NCI-H128 (cell line): Measurements from ENCODE around the gene PFKFB3.
"Not testable (repeated sequence)": the region's sequence is repeated elsewhere in the genome, so short reads cannot be mapped to it uniquely, and the experiment has no call there.

Experiments
- DNase-seq: peaks from one replicate; lab custom pipeline; 2025; ENCODE audit not compliant: unreplicated experiment; lab: John Stamatoyannopoulos, UW

The PFKFB3 gene

DNA sequence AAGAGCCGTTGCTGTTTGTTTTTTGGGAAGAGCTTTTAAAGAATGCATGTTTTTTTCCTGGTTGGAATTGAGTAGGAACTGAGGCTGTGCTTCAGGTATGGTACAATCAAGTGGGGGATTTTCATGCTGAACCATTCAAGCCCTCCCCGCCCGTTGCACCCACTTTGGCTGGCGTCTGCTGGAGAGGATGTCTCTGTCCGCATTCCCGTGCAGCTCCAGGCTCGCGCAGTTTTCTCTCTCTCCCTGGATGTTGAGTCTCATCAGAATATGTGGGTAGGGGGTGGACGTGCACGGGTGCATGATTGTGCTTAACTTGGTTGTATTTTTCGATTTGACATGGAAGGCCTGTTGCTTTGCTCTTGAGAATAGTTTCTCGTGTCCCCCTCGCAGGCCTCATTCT is 31.6 kb downstream of the PFKFB3 start:
- DNase-seq: no peak

DNA sequence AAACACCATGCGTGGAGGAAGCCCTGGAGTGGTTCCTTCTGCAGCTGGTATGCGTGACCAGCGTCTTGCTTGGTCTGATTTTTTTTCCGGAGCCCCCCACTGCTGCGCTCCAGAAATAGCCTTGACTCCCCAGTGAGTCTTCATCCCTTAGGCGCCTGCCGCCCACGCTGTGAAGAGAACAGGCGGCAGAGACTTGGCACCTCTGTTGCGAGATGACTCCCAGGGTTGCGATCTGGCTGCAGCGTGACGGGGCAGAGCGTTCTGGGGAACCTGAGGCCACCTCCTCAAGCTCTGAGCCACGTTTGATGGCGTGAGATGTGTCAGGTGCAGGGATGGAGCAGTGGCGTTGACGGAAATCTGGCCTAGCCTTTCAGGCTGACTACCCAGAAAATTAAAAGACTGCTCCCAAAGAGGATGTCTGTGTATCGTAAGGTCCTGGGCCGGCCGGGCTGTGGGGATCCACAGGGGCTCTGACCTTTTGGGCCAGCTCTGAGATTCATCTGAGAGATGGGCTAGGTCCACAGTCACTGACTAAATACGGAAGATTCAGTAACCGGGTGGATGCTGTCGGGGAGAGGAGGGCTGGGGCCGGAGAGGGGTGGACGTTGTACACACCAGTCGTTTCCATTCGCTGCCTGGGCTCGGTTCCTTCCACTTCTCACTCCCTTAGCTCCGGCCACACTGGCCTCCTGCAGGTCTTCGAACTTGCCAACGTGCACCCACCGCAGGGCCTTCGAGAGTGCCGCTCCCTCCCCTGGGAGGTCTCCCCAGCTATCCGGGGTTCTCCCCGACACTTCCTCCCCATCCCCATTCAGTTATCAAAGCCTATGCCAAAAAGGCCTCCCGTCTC is 33.8 kb downstream of the PFKFB3 start:
- no peak for DNase-seq

DNA sequence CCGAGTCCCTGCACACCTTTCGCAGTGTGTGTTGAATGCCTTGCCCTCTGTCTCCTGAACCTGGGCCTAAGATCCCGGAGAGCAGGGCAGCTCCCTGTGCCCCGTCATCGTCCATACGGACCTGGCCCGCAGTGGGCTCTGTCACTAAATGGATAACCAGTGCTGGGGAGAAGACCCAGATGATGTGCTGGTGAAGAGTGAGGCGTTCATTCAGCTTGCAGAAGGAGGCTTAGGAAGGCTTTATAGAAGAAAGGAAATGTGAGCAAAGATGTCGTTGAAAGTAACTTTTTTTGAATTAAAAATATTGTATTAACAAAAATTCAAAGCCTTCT is 34.4 kb downstream of the PFKFB3 start:
- DNase-seq: no peak

DNA sequence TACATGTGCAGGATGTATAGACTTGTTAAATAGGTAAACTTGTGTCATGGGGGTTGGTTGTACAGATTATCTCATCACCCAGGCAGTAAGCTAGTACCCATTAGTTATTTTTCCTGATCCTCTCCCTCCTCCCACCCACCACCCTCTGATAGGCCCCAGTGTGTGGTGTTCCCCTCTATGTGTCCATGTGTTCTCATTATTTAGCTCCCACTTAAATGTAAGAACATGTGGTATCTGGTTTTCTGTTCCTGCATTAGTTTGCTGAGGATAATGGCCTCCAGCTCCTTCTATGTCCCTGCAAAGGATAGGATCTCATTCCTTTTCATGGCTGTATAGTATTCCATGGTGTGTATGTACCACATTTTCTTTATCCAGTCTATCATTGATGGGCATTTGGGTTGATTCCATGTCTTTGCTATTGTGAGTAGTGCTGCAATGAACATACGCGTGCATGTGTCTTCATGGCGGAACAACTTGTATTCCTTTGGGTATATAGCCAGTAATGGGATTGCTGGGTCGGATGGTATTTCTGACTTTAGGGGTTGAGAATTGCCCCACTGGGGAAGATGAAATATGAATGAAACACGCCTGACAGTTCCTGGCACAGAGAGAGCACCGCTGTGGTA is 36.0 kb downstream of the PFKFB3 start:
- DNase-seq: not testable (repeated sequence)

DNA sequence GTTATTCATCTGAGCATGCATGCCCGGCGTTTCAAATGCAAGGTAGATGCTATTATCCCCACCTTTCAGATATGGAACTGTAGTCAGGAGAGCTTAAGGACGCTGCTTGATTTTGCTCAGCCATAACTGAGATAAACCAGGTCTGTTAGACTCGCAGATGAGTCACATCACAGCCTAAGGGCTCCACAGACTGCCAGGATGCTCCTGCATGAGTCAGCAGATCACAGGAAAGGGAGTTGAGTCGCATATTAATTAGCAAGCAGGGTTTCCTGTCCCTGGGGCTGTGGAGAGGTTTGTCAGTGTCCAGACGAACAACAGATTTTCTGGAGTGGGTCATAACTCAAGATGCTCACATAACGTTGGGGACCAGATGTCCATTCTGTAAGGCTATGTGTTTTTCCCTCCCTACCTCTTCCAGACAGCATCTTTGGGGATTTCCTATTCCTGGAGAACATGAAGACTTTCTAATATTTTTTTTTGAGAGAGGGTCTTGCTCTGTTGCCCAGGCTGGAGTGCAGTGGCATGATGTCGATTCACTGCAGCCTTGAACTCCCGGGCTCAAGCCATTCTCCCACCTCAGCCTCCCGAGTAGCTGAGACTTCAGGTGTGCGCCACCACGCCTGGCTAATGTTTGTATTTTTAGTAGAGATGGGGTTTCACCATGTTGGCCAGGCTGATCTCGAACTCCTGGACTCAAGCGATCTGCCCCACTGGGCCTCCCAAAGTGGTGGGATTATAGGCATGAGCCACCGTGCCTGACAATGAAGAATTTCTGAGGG is 36.7 kb downstream of the PFKFB3 start:
- no peak for DNase-seq

DNA sequence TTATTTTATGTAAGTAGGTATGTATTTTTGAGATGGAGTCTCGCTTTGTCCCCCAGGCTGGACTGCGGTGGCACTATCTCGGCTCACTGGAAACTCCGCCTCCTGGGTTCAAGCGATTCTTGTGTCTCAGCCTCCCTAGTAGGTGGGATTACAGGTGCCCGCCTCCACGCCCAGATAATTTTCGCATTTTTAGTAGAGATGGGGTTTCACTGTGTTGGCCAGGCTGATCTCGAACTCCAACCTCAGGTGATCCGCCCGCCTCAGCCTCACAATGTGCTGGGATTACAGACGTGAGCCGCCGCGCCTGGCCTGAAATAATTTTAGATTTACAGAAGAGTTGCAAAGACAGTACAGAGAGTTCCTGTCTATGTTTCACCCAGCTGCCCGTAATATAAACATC is 37.5 kb downstream of the PFKFB3 start:
- DNase-seq: no peak

DNA sequence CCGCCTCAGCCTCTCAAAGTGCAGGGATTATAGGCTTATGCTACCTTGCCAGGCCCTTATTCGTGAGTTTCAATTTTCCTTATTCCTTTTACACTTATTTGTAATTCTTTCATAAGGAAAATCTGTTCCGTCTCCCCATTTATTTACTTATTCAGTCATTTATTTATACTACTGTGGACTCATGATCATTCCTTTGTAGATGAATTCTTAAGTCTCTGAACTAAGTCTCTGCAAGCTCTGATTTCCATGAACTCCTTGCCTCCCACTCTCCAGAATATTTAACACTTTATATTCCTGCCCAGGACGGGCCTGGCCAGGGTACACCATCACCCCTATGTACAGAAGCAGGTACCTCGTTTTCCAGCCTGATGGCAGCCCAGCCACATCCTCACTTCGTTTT is 39.4 kb downstream of the PFKFB3 start:
- no peak for DNase-seq

DNA sequence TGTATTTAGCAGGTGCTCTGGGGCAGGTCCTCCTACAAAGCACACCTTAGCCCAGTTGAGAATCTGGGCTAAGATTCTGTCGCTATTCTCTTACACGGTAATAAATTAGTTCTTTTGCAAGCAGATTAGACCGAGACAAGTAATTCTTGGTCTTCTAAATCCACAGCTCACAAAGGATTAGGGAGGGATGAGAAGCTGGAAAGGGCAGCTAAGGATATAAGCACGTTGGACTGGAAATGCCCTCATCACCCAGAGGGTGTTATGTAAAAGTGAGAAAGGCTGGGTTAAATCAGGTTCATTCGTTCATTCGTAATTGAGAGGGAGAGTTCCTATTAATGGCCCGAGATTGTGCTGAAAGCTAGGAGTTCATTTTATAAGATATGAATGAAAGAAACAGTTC is 41.8 kb downstream of the PFKFB3 start:
- DNase-seq: no peak

DNA sequence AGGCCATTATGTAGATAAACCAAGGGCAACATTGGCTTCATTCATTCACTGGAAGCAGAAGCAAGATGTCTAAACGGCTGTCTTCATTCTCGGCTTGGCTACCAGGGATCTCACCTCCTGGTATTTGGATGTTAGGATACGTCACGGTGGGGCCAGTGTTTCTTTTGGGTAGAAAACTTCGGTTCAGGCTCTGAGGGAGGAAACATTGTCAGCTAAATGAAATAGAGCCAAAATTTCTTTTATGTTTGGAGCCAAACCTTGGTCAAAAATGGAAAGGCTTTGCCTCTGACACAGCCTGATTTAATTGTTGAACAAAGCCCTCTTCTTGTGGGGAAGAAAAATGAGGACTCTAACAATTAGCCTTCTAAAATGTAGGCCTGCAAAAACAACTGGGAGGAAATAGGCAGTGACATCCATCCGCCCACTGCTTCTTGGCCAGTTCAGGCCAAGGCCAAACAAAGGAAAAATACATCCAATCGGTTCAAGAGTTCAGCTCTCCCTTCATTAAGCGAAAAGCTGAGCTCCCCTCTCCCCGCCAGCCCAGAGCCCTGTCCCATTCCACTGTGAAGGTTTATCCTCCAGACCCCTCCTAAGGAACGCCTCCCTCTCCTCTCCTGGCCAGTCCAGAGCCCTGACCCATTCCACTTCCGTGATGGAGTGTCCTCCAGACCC is 44.4 kb downstream of the PFKFB3 start:
- no peak for DNase-seq

DNA sequence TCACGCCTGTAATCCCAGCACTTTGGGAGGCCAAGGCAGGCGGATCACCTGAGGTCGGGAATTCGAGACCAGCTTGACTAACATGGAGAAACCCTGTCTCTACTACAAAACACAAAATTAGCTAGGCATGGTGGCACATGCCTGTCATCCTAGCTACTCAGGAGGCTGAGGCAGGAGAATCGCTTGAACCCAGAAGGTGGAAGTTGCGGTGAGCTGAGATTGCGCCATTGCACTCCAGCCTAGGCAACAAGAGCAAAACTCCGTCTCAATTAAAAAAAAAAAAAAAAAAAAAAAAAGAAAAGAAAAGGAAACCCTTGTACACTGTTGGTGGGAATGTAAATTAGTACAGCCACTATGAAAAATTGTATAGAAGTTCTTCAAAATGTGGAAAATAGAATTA is 46.2 kb downstream of the PFKFB3 start:
- not testable (repeated sequence) for DNase-seq

DNA sequence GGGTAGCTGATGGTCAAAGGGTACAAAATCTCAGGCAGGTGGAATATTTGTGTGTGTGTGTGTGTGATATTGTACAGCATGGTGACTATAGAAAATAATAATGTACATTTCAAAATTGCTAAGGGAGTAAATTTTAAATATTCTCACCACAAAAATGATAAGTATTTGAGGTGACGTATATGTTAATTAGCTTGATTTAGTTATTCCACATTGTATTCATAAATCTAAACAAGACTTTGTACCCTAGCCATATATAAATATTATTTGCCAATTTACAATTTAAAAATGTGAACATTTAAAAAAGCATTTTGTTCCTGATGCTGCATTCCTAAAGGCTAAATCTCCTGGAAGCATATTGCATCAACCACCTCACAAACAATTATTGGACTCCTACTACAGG is 47.0 kb downstream of the PFKFB3 start:
- no peak for DNase-seq

DNA sequence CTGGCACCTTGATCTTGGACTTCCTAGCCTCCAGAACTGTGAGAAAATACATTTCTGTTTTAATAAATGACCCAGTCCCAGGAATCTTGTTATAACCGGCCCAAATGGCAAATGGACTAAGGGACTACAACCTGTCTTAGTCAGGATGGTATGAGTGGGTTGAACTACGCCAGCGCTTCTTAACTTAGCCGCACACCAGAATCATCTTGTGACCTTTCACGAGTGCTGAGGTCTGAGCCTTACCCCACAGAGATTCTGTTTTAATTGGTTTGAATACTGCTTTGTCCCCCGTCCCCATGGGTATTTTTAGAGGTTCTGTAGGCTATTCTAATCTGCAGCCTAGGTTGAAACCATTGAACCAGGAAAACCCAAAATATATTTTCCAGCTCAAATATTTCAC is 48.0 kb downstream of the PFKFB3 start:
- no peak for DNase-seq

DNA sequence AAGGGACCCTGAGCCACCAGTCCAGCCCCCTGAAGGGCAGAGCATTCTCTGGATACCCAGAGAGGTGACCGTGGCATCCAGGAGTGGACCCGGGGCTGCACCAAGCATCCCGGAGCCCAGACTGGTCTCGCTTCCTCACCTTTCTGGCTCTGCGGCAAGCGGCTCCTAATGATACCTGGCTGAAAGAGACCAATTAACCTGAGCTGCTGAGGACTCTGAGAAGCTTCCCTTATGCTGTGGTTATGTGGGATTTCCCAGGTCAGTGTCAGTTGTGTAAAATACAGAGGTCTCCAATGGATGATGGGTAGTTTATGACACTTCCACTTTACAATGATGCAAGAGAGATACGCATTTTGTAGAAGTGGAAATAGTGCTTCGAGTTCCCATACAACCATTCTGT is 51.5 kb downstream of the PFKFB3 start:
- DNase-seq: no peak

DNA sequence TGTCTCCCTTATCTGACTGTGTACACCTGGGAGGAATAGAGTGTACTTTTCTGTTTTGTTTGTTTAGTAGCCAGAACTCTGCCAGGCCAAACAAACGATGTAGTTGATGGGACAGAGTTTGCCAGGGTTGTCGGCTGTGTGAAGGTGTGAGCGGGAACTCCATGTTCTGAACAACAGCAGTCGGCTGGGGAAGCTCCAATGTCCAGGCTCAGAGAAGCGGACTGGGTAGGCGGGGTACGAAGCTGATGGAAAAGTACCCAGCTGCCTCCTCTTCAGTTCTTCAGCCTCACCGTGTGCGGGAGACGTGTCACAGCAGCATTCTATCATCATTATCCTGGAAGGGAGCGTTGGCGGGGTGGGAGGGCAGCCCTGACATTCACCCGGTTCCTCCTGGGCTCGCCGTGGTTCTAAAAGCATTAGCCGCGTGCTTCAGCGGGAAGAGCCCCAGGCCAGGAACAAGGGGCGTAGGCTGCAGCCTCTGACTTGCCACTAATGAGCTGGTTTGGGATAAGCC is 52.9 kb downstream of the PFKFB3 start:
- no peak for DNase-seq

DNA sequence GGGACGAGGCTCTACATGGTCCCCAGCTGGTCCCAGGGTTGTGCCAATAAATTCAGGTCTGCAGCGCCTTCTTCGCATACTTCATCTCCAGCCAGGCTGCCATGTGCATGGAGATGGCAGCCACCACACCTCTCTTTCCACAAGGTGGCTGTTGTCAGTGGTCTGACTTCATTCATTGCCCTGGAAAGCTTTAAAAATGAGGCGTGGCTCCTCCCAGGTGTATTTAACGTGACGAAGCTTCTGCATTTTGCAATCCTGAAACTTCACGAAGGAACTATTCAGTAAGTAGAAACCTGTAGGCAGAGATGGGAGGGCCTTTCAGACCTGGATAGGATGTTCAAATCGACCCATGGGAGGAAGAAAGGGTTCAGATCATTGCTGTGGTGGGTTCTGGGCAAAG is 53.7 kb downstream of the PFKFB3 start:
- DNase-seq: no peak

DNA sequence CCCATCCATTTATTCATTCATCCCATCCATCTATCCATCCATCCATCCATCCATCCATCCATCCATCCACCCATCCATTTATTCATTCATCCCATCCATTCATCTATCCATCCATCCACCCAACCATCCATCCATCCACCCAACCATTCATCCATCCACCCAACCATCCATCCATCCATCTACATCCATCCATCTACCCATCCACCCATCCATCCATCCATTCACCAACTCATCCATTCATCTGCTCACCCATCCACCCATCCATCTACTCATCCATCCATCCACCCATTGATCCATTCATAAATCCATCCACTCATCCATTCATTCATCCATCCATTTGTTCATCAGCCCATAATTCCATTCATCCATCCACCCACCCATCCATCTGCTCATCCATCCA is 56.4 kb downstream of the PFKFB3 start:
- DNase-seq: no peak

DNA sequence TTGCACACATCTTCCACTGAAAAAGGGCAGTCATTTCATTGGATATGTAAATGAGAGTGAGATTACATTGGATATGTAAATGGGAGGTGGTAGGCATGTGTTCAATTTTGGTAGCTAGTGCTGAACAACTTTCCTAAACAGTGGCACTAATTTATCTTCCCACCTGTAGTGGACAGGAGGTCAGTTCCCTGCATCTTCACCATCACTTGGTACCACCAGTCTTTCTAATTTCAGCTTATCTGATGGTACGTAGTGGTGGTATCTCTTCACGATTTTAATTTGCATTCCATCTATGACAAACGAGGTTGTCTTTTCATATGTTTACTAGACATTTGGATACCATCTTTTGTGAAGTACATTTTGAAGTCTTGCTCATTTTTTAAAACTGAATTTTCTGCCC is 58.1 kb downstream of the PFKFB3 start:
- no peak for DNase-seq

DNA sequence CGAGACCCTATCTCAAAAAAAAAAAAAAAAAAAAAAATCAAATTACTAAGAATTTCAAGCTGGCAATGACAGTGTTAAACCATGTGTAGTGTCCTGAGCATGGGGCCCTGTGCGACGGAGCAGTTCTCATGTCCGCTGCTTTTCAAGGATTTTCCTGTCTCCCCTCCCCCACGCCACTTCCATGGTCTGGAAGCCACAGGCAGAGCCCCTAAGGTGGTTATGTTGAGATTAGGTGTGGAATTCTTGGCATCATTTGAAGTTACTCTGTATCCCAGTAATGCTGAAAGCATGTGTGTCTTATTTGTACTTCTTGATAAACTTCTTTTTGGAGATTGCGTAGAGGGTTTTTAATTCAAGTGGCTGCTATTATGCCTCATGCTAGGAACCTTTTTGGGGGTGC is 65.2 kb downstream of the PFKFB3 start:
- DNase-seq: no peak

DNA sequence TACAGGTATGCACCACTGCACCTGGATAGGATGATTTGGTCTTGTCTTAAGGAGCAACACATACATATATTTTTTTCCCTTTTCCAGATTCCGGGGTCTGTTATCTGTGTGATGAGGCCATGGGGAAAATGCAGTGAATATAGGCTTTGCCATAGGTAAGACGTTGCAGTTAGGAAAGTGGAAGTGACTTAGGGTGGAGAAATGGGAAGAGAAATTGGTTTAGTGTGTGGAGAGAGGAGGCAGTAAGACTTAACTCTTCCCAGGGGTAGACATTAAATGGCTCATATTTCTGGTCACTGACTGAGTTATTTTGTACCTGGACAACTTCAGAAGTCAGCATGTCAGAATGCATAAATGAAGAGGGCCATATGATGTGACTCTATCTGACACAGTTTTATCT is 66.7 kb downstream of the PFKFB3 start:
- no peak for DNase-seq

DNA sequence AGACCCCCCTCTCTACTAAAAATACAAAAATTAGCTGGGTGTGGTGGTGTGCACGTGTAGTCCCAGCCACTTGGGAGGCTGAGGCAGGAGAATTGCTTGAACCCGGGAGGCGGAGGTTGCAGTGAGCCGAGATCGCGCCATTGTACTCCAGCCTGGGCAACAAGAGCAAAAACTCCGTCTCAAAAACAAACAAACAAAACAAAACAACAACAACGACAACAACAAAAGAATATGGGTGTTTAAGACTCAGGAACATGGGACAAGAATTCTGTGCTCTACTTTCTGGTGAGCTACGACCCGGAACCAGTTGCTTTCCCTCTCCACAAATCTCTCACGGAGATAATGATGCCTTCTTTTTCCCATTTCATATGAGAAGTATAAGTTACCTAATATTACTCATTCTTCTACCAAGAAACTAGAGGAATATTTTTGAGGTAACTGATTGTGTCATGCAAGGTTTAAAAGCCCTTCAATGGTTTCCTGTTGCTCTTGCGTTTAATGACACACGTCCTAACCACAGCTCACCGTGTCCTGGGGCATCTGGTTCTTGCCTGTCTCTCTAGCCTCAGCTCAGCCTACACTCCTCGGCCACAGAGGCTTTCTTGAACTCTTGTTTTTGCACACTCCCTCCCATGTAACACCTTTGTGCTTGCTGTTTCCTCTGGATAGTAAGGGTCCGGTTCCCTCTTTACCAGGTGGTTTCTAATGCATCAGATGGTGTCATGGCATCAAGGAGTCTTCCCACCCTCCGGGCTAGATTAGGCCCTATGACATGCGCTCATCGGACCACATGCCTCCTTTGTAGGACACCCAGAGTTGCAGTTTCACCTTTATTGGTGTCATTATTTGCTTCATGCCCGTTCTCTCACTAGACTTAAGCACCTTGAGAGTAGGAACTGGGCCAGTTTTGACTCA is 67.5 kb downstream of the PFKFB3 start:
- DNase-seq: no peak
